Measurements from ENCODE around the gene TADA2B.
"Not testable (repeated sequence)": the region's sequence is repeated elsewhere in the genome, so short reads cannot be mapped to it uniquely, and the experiment has no call there.

The TADA2B gene

DNA sequence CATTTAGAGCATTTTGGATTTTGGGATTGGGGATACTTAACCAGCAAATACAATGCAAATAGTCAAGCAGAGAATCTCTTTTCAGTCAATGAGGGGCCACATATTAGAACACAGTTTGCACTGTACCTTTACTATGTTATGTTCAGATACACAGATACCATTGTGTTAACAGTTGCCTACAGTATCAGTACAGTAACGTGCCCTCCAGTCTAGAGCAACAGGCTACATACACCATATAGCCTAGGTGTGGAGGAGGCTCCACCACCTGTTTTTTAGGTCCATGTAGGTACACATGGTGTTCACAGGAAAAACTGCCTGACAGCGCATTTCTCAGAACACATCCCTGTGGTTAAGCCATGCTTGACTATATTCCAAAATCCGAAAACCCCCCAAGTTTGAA is 15.6 kb downstream of the TADA2B start:
- DNase-seq (ENCODE audit: low spot score) = no peak

DNA sequence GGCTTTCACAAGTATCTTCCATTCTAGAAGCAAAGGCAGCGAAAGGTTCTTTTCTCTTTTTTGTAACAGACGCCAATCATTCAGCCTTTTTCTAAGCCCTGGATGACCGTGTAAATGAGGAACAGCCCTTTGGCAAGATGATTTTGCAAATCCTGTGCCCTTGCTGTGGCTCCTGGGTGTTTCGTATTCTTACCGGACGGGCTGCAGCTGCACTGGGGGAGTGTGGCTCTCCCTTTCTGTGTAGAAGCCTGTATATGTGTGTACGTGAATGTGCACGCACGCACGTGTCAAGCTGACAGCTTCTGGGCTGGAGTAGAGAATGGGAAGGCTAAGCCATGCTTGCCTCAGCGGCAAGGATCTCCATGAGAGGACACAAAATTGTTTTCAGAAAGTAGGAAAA is 16.5 kb downstream of the TADA2B start:
- no peak for DNase-seq (ENCODE audit: low spot score)

DNA sequence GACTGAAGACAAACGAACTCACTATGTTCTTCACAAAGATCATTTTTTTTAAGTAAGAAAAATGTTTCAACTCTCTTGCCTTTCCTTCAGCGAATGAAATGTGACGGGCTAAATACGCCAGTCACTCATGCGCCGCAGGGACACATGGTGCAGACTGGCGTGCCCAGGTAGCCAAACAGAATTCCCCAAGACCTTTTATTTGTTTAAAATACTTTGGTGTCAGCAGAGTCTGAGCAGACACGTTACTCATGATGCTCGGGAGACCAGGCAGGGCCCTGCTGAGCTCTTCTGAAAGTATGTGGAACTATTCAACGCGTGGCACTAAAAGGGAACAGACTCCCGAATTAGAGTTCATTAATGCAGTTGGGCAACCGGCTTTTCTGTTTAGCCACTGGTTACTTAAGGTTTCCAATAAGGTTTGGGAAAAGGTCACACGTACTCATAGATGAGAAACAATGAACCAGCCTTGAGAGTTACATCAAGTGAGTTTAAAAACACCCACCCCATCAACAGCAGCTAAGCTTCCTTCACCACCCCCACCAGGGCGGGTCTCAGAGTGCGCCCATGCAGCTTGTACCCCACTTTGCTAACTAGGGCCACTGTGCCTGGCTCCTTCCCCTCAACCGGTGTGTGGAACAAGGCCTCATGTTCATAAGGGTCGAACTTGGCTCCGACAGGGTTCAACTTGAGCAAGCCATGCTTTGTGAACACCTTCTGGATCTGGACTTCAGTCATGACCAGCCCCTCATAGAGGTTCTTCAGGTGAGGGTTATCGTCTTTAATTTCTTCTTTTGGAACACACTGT is 17.4 kb downstream of the TADA2B start:
- no peak for DNase-seq (ENCODE audit: low spot score)

DNA sequence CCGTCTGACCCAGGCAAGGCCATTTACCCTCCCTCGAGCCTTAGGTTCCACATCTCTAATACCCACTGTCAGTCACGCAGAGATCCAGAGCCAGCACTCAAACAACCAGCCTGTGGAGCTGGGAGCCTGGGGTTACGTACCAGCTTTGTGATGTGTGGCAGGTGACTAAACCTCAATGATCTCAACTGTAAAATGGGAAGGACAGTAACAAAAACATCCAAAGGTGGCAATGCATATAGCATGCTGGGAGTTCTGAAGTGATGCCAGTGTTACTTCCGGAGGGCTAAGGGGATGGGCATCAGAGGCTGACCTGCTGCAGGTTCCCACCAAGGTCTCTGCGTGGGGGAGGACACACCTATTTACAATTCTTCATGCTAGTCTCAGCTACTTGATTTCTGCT is 18.6 kb downstream of the TADA2B start:
- no peak for DNase-seq (ENCODE audit: low spot score)

DNA sequence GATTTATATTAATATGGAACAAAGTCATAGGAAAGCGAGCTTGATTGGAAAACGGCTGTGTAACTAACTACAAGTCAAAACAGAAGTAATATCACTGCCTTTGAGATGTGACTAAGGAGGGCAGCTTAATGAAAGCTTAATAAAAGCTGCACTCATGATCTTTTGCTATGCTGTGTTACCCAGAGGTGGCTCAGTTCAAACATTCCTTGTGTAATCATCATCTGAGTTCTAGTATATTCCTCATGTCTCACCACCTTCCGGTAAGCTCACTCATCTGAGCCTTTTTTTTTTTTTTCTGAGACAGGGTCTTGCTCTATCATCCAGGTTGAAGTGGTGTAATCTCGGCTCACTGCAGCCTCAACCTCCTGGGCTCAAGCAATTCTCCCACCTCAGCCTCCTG is 19.6 kb downstream of the TADA2B start:
- no peak for DNase-seq (ENCODE audit: low spot score)

DNA sequence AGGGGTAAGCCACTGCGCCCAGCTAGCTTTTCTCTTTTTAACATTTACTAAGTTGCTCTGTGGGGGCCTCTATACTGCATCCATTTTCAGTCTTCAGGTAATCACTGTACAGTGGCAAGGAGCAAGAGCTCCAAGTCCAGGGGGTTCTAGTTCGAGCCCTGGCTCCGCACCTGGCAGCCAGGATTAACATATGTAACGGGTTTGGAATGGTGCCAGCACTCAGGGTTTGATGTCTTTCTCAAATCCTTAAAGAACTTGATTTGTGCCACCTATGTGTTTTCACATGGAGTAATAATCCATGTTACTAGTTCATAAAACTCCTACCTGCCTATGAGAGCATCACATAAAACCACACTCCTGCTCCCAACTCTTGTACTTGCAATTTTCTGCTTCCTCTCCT is 20.2 kb downstream of the TADA2B start:
- DNase-seq (ENCODE audit: low spot score) = no peak

DNA sequence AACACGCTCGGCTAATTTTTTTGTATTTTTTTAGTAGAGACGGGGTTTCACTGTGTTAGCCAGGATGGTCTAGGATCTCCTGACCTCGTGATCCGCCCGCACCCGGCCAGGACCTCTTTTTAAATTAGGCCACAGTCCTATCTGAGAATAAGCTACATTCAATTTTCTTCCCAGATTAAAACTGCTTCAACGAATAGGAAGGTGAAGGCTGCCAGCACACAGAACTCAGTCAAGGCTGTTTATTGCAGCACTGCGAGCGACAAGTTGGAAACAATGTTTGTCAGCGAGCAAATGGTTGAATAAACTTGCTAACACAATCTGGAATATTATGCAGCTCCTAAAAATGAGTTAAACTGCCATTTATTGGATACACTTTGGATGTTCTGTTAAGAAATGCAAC is 22.8 kb downstream of the TADA2B start:
- no peak for DNase-seq (ENCODE audit: low spot score)

DNA sequence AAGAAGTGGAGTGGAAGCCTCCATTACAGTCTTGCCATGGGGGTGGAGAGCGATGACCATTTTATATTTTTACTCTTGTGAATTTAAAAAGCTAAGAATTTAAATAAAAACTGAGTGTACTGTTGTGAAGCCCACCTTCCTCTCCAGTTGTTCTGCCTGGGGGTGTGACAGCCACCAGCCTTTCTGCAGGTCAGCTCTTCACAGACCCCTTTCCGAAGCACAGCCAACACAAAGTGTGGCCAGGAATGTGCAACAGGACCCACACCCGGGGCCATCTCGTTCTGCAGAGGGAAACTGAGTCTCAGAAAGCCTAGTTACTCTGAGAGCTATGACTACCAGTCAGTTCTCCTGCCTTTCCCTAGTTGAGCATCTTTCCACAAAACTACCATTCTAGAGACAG is 23.3 kb downstream of the TADA2B start:
- no peak for DNase-seq (ENCODE audit: low spot score)

DNA sequence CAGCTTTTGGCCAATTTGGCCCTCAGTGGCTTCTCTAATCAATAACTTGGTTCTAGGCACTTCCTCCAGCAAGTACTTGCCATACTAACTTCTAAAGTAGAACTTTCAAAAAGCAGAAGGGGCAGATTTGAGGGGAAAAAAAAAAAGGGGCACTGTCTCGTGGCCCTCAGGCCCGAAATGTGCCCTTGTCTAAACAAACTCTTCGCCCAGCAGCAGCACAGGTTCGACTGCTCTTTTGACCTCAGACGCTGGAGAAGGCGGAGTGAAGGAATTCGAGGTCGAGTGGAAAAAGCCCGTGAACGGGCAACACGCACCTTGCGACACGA is 23.9 kb downstream of the TADA2B start:
- no peak for DNase-seq (ENCODE audit: low spot score)

DNA sequence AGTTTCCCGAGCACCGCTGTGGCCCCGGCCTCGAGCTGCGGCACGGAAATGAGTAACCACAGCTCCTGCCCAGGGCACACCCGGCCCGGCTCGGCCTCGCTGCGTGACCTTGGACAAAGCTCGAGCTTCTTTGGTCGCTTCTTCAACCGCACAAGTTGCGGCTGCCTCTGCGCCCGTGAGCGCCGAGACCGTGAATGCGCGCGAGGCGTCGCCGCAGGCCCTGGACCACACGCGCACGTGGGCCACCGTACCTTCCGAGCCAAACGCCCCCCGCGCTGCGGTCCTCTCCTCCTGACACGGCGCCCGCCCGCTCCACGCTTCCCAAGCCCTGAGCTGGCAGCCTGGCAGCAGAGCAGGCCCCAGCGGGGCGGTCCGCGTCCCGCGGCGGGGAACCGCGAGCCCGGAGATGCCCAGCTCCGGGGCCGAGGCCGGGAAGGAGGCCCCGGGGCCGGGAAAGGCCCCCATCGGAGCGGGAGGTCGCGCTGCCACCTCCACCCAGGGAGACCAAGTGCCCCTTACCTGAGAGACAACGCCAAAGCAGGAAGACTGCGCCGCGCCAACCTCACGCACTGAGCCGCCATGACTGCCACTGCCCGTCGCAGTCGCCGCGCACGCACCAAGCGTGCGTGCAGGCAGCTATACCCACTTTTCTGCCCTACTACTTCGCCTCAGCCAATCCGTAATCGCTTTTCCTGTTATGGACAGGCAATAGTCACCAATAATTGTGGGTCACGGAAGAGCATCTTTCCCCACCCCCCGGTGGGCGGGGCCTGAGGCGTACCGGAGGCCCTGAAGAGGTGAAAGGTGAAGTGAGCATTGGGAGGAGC is 24.5 kb downstream of the TADA2B start, which contains the start of gene GRPEL1:
Gene GRPEL1, minus strand, starts transcription at position 613 of the 827 bp plus-strand sequence. Its CDS starts 32 bp downstream, at position 581.
- peak; percentile 98 for DNase-seq (ENCODE audit: low spot score)

DNA sequence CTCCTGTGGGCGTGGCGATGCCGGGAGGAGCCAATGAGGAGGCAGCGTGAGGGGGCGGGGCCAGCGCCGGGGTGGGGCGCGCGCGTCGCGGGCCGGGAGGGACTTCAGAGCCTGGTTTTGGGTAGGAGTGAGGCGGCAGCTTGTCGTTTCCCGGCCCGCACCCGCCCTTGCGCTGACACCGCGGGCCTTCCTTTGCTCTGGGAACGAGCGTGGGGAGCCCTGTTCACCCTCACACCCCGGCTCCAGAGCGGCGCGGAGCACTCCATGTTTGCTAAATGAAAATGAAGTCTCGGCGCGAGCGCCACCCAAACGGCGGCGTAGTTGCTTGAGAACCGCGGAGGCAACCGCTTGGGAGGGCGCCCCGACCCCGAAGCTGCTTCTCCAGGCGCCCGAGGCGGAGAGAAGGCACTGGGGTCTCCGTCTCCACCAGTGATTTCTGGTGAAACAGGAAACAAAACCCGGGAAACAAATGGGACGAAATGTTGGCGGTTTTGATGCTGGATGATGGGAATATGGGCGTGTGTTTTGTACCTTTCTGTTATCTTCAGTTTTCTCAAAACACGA is 25.2 kb downstream of the TADA2B start:
- no peak for DNase-seq (ENCODE audit: low spot score)

DNA sequence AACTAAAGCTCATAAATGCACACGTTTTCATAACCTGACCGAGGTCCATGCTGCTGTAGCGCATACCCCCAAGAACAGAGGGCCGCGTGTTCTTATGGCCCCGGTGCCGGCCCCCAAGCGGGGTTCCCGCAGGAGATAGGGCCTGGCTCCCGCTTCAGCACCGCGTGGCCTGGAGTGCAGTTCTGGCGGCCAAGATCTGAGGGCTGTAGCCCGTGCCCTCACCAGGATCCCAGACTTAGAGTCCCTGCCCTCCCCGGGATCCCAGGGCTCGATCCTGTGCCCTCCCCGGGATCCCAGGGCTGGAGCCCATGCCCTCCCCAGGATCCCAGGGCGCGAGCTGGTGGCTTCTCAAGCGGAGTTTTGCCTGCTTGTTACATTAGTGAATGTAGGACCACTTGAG is 25.7 kb downstream of the TADA2B start:
- no peak for DNase-seq (ENCODE audit: low spot score)

DNA sequence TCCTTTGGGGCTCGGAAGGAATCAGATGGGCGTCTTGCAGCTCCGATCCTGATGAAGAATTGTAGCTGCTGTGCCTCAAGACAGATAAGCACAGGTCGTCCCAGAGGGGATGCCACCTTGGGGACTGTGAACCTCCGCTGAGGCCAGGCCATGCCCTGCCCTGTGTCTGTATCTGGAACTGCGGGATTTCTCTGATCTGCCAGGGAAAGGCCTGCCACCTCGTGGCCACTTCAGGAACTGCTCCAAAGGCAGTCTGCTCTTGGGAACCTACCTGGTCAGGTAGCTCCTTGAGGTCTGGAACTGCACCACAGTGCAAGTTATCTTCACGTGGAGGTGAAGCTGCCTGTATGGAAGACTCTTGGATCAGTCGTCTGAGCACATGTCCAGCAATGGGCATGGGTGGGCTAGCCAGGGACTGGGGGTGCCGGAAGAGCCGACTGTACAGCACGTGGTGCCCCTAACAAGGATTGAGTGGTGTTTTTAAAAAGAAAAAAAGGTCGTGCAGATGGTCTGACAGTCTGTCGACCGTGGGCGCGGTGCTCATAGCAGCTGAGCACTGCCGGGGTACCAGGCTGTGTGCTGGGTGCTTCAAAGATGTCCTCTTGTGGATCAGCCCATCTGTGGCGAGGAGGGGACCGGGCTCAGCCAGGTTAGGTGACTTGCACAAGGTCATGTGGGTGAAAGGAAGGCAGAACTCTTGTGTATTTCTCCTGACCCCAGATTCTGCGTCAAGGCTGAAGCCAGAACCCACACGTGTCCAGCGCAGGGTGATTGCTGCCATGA is 27.7 kb downstream of the TADA2B start:
- peak; percentile 72 for DNase-seq (ENCODE audit: low spot score)

DNA sequence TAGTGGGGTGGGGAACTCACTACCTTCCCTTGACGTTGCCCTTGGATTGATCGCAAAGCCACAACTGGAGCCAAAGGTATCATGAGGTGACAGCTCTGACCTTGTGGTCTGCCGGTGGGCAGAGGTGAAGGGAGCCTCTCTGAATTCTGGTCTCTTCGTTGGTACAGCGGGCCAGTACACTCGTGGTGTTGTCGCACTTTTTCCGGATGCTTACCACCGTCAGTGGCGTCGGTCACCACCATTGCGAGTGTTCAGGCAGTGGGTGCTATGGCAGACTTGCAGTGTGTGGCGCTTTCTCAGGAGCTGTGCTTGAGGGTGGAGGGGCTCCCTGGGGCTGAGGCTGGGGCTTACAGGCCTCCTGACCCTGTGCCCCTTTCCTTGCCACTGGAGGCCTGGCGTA is 29.9 kb downstream of the TADA2B start:
- DNase-seq (ENCODE audit: low spot score) = no peak

DNA sequence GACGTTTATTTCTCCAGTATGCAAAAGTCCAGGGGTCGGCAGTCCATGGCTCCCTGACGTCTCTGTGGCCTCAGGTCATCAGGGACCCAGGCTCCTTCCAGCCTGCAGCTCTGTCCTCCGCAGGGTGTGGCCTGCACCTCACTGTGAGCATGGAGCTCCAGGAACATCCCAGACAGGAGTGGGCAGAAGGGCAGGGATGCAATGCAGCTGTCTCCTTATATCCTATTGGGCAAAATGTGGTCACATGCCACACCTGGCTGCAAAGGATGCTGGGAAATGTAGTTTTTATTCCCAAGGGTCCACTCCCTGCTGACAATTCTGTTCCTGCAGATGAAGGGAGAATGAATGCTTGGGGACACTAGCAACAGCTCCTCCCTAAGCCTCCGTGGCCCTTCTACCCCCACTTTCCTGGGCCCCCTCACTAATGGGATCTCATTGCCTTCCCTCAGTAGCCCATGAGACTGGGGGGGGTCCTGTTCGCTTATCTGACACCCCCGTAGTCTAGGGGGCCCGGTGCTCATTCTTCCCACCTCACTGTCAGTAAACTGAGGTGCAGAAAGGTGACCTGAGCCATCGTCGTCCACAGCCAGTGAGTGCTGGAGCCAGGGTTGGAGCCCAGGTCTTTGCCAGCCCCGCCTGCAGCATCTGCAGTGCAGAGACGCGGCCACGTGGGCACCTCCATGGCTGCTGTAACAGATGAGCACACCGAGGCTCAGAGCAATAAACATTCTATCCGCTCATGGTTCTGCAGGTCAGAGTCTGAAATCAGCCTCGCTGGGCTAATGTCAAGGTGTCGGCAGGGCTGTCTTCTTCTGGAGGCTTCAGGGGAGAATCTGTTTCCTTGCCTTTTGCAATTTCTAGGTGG is 30.6 kb downstream of the TADA2B start:
- DNase-seq (ENCODE audit: low spot score) = peak; percentile 76

DNA sequence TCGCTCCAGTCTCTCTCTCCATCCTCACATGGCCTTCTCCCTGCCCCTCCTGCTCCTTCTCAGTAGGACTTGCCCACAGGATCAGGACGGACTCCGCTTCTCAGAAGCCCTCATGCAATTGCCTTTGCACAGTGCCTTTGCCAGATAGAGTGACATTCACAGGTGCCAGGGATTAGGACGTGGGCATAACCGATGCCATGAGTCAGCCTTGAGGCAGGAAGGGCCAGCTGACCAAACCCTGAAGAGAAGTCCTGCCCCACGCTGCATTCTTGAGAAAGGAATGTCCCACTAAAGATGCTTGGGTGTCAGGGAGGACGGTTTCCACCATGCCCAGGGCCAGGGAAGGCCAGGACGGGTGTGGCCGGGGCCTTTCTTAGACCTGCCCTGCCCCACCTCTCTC is 31.3 kb downstream of the TADA2B start:
- DNase-seq (ENCODE audit: low spot score) = no peak

DNA sequence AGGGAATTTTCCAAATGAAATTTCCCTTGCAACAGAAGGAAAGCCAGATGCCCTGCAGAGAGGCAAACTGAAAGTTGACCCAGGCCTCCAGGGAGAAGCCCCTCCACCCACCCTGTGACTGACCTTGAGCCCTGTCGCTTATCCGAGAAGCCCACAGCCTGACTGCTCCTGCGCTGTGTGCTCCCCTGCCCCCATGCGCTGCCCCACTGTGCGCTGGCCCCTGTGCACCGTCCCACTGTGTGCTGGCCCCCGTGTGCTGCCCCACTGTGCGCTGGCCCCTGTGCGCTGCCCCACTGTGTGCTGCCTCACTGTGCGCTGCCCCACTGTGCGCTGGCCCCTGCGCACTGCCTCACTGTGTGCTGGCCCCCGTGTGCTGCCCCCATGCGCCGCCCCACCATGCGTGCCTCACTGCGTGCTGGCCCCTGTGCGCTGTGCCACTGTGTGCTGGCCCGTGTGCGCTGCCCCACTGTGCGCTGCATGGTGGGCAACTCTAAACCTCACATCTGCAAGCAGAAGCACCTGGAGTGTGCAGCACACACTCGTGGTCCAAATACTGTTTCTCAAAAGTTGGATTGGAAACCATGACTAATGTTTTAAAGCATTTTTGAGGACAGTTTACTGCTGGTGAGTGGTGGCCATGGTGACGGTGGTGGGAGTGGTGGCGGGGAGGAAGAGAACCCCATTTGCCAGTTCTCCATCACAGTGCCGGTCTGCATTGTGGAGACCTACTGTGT is 33.0 kb downstream of the TADA2B start:
- DNase-seq (ENCODE audit: low spot score) = peak; percentile 34

DNA sequence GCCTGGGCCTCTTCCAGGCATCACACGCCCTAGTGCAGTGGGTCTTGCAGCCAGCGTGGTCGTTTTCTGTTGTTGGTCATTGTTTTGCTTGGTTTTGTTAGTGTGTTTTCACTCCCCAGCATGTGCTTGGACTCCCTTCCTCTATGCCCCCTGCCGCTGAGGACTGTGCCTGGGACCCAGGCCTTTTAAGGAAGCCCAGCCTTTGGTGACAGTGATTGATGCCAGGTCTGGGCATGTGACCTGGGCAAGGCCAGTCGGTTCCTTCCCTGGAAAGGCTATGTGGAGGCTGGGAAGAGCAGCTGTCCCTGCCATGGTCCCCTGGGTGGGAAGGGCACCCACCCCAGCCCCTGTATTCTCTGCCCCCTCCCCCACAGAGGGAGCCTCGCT is 33.5 kb downstream of the TADA2B start:
- no peak for DNase-seq (ENCODE audit: low spot score)

DNA sequence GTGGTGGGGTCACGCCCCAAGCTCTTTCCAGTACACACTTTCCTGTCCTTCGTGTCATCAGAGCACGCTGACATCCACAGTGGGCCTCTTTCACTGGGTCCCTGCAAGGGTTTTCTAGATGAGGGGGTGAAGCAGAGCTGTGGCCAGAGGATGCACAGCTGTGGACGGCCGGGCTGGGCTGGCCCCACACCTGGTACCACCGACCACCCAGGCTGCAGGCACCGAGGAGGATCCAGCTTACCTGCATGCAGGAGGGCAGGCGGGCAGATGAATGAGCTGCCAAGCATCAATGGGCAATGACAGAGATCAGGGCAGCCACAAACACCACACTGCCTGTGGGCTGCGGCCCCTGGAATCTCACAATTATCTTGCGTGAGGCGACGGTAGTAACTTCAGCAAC is 34.2 kb downstream of the TADA2B start:
- DNase-seq (ENCODE audit: low spot score) = no peak

DNA sequence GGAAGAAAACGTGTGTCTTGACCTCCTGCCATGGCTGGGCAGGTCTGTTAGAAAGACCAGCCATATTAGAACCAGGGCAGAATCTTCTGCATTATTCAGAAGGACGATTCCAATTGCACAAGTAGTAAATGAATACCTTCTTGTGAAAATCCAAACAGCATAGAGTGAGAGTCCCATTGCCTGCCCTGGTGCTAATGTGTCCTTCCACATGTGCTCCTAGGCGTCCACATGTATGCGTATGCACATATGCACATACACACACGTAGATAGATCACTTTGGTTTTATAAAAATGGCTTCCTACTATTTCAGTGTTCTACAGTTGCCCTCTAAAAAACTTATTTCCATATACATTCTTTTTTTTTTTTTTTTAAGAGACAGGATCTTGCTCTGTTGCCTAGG is 34.9 kb downstream of the TADA2B start:
- no peak for DNase-seq (ENCODE audit: low spot score)

DNA sequence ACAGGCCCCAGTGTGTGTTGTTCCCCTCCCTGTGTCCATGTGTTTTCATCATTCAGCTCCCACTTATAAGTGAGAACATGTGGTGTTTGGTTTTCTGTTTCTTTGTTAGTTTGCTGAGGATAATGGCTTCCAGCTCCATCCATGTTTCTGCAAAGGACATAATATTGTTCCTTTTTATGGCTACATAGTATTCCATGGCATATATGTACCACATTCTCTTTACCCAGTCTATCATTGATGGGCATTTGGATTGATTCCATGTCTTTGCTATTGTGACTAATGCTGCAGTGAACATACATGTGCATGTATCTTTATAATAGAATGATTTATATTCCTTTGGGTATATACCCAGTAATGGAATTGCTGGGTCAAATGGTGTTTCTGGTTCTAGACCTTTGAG is 36.3 kb downstream of the TADA2B start:
- not testable (repeated sequence) for DNase-seq (ENCODE audit: low spot score)
